OCI-LY3 (cell line): ENCODE results near the gene REEP2.

ENCODE experiments used
- H2AFZ ChIP-seq: fragments of 200-600, 300-600 bp; shearing (Covaris generic); 2 replicates; pipeline ENCODE4 v1.6.0; 2014; ENCODE audit warnings: antibody characterized with exemption, low read depth, low read length
- H3K27ac ChIP-seq: fragments of 200-600, 300-600 bp; sonication (generic); 2 replicates; pipeline ENCODE4 v1.5.1; 2014; ENCODE audit warnings: mild to moderate bottlenecking, low read length, moderate library complexity, mixed read lengths
- H3K27me3 ChIP-seq: fragments of 200-600, 300-600 bp; sonication (generic); 2 replicates; pipeline ENCODE4 v1.6.1; 2014; ENCODE audit warnings: low read depth, low read length, mixed read lengths
- H3K36me3 ChIP-seq: fragments of 200-600, 300-600 bp; sonication (generic); replicated peaks from 2 replicates; pipeline ENCODE3; 2014; ENCODE audit warnings: low read depth, low read length, mixed read lengths
- H3K4me1 ChIP-seq: fragments of 300-600, 200-600 bp; sonication (generic); 2 replicates; pipeline ENCODE4 v1.6.1; 2014; ENCODE audit warnings: low read length, mixed read lengths
- H3K4me2 ChIP-seq: fragments of 200-600, 300-600 bp; sonication (generic); 2 replicates; pipeline ENCODE4 v1.6.1; 2014; ENCODE audit warnings: low read length, mixed read lengths
- H3K4me3 ChIP-seq: fragments of 300-600, 200-600 bp; sonication (generic); 2 replicates; pipeline ENCODE4 v1.5.1; 2014; ENCODE audit warnings: antibody characterized with exemption, mild to moderate bottlenecking, low read length, moderate library complexity
- H3K79me2 ChIP-seq: fragments of 300-600, 200-600 bp; shearing (Covaris generic); 2 replicates; pipeline ENCODE4 v1.6.1; 2014; ENCODE audit warnings: mild to moderate bottlenecking, low read length, mixed read lengths
- H3K9ac ChIP-seq: fragments of 300-600, 200-600 bp; shearing (Covaris generic); 2 replicates; pipeline ENCODE4 v1.6.0; 2014; ENCODE audit warnings: mild to moderate bottlenecking, low read length, moderate library complexity
- H3K9me3 ChIP-seq: fragments of 200-600, 300-600 bp; shearing (Covaris generic); 2 replicates; pipeline ENCODE4 v1.6.1; 2014; ENCODE audit warnings: low read length, mixed read lengths; ENCODE audit not compliant: insufficient read depth
- H4K20me1 ChIP-seq: fragments of 200-600, 300-600 bp; sonication (generic); 2 replicates; pipeline ENCODE4 v1.6.1; 2016; ENCODE audit warnings: low read length, mixed read lengths; ENCODE audit not compliant: insufficient read depth
- EZH2phosphoT487 ChIP-seq: fragments of 200-600 bp; shearing (Covaris generic); IDR thresholded peaks from 2 replicates; pipeline ENCODE4 v1.6.1; 2018; ENCODE audit warnings: antibody characterized with exemption, mixed run types, low read depth
- TF ChIP-seq, protein P1 (sequence below): fragments of 200-600, 300-600 bp; sonication (generic); IDR thresholded peaks from 2 replicates; pipeline ENCODE4 v1.5.1; 2014; ENCODE audit warnings: antibody characterized with exemption, low read length, low read depth

REEP2 gene

DNA sequence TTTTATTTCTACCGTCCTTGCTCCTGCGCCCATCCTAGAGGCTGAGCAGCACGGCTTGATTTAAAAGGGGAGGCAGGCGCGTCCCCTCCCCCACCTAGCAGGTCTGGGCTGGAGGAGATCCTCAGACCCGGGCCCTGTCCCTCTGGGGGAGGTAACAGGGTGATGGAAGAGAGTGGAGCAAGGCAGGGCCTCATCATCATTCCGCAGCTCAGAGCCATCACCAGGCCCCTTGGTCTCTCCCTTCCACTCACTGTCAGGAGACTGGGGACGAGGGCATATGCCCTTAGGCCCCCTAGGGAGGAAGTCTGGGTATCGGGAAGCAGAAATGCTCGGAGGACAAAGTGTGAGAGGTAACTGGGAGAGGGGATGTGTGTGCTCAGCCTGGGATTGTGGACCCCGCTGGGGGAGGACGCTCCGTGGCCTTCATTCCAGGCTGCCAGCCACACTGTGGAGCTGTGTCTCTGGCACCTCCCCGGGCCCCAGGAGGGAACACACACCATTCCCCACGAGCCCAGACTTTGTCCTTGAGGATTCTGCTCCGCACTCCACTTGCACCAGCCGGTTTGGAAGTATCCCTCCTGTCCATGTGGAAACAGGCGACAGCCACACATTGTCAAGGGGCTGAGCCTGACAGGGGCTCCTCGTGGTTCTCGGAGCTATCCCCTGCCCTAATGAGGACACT, 761 bp downstream of the REEP2 start:
- H3K4me3 ChIP-seq = peak overlapping the region; percentile 81
- no peaks in the 10 kb centered on the region for H3K27me3 ChIP-seq
- H3K9ac ChIP-seq = peak overlapping the region; percentile 57
- H3K9me3 ChIP-seq = no peaks in the 10 kb centered on the region
- 0 out of 2 replicates have a peak overlapping the region, but pooled peaks have one; percentile 39 for H2AFZ ChIP-seq
- peaks cover 10% of the 10 kb centered on the region; the same call in 1 of the 2 replicates for H3K4me1 ChIP-seq
- TF ChIP-seq, protein P1, sequence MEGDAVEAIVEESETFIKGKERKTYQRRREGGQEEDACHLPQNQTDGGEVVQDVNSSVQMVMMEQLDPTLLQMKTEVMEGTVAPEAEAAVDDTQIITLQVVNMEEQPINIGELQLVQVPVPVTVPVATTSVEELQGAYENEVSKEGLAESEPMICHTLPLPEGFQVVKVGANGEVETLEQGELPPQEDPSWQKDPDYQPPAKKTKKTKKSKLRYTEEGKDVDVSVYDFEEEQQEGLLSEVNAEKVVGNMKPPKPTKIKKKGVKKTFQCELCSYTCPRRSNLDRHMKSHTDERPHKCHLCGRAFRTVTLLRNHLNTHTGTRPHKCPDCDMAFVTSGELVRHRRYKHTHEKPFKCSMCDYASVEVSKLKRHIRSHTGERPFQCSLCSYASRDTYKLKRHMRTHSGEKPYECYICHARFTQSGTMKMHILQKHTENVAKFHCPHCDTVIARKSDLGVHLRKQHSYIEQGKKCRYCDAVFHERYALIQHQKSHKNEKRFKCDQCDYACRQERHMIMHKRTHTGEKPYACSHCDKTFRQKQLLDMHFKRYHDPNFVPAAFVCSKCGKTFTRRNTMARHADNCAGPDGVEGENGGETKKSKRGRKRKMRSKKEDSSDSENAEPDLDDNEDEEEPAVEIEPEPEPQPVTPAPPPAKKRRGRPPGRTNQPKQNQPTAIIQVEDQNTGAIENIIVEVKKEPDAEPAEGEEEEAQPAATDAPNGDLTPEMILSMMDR = no peak
- no peak for TF ChIP-seq EZH2phosphoT487
- H3K79me2 ChIP-seq = no peaks in the 10 kb centered on the region
- H3K4me2 ChIP-seq = peak overlapping the region; percentile 82
- H3K36me3 ChIP-seq = peaks cover 13% of the 10 kb centered on the region
- no peaks in the 10 kb centered on the region for H4K20me1 ChIP-seq
- no peak overlapping the region for H3K27ac ChIP-seq

DNA sequence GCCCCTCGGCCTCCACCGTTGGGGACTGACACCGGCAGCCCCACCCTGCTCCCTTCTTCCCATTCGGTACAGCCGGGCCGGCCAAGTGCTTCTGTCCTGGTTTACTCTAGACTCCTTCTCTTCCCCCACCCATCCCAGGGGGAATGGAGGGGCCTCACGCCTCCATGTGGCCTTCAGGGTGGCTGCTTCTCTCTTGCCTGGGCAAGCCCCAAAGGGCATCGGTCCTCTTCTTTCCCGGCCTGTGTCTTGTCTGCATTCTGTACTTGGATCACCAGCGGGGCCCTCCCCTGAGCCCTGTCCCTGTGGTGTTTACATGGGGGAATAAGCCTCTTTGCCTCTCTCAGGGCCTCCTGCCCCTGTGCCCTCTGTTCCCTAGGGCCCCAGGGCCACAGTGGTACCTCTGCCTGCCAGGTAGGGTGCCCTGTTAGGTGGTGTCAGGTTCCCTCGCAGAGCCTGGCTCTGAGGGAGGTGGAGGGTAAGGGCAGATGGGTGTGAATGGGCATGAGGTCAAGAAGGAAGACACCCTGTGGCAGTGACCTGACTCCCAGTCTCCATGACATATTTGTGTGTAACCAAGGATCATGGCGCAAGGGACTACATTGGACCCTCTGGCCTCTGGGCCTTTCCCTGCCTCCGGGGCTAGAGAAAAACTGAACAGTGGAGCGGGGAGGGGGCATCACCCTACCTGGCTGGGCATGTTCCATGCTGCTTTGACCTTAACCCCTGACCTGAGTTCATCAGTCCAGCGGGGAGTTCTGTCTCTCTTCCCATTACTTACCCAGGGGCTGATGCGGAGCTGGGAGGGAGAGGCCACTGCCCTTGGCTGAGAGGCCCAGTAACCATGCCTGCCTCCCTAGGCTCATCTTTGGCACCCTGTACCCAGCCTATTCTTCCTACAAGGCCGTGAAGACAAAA, 1.6 kb downstream of the REEP2 start:
- Histone ChIP-seq H3K9me3 (no peaks in the 10 kb centered on the region), H2AFZ (no peak overlapping the region), H3K27me3 (no peaks in the 10 kb centered on the region), H3K36me3 (peaks cover 8% of the 10 kb centered on the region), H3K9ac (no peak overlapping the region), H3K4me2 (no peak overlapping the region), H3K4me3 (no peak overlapping the region), H3K4me1 (peaks cover 10% of the 10 kb centered on the region; the same call in 1 of the 2 replicates), H3K79me2 (no peaks in the 10 kb centered on the region), H4K20me1 (no peaks in the 10 kb centered on the region), H3K27ac (no peak overlapping the region)
- TF ChIP-seq, protein P1 = no peak
- no peak for TF ChIP-seq EZH2phosphoT487

- Histone ChIP-seq H3K4me3 (no peak overlapping the region), H3K36me3 (peaks cover under 1% of the 10 kb centered on the region), H3K27ac (no peak overlapping the region), H3K79me2 (no peaks in the 10 kb centered on the region), H3K4me1 (peaks cover 10% of the 10 kb centered on the region; the same call in 1 of the 2 replicates), H2AFZ (no peak overlapping the region), H4K20me1 (no peaks in the 10 kb centered on the region), H3K9me3 (no peaks in the 10 kb centered on the region), H3K9ac (no peak overlapping the region), H3K27me3 (no peaks in the 10 kb centered on the region), H3K4me2 (no peak overlapping the region)
- TF ChIP-seq EZH2phosphoT487 = no peak
- TF ChIP-seq, protein P1 = no peak
Observed at GRCh38 chr5:138441221-138441620, 2.4 kb downstream of the REEP2 start.
